Activated CD8-positive, alpha-beta memory T cell treated with anti-CD3 and anti-CD28 coated beads, Interleukin-2, amount 50 U/mL, for 24 hours (primary cell): ENCODE results near the gene RNGTT.
"Not testable (repeated sequence)": the region's sequence is repeated elsewhere in the genome, so short reads cannot be mapped to it uniquely, and the experiment has no call there.

ENCODE experiments used
- DNase-seq: peaks from one replicate; pipeline ENCODE4 v3.0.0-alpha.2; 2020; ENCODE audit errors: extremely low read depth

Gene RNGTT

DNA sequence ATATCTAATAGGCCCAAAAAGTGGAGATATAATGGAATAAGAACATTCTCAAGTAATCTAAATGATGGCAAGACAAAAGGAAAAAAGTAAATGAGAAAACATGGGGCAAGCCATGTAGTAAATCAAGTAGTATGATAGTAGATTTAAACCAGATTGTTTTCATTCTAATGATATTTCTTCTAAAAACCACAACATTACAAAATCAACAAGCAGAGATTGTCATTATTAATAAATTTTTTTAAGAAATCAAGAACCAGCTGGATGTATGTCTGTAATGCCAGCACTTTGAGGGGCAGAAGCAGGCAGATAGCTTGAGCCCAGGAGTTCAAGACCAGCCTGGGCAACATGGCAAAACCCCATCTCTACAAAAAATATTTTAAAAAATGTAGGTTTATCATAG, 155.0 kb downstream of the RNGTT start:
- no peak for DNase-seq

DNA sequence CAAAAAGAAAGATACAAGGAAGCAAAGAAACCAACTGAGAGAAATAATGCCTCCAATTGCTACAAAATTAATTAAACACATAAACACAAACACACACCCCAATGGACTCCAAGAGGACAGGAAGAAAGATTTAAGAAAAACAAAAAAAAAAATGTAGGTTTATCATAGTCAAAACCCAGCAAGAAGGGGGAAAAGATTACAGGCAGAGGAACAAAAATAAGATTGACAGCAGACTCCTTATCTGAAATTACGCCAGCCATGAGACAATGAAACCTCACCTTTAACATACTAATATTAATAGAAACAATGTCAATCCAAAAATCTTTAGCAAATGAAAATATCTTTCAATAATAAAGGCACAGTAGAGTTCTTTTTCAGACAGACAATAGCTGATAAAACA, 155.8 kb downstream of the RNGTT start:
- no peak for DNase-seq

DNA sequence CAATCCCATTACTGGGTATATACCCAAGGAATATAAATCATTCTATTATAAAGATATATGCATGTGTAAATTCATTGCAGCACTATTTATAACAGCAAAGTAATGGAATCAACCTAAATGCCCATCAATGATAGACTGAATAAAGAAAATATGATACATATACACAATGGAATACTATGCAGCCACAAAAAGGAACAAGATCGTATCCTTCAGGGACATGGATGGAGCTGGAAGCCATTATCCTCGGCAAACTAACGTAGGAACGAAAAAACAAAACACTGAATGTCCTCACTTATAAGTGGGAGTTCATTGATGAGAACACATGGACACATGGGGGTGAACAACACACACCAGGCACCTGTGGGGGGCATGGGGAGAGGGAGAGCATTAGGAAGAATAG, 156.7 kb downstream of the RNGTT start:
- DNase-seq, result no peak

DNA sequence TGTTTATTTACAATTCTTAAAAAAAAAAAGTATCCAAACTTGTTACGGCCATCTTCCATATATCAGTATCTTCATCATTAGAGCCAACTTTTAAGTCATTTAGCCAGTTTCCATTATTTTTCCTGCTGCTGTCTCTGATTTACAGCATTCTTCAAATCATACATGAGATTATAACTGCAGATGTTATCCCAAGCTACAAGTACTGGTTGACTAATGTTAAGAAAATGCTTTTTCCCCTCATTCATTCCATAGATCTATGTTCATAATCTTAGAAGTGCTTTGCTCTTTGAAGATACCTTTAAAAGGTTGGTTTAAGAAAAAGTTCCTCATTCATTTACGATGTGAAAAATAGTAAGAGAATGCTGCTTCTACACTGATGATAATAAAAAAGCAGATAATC, 158.7 kb downstream of the RNGTT start:
- no peak for DNase-seq

DNA sequence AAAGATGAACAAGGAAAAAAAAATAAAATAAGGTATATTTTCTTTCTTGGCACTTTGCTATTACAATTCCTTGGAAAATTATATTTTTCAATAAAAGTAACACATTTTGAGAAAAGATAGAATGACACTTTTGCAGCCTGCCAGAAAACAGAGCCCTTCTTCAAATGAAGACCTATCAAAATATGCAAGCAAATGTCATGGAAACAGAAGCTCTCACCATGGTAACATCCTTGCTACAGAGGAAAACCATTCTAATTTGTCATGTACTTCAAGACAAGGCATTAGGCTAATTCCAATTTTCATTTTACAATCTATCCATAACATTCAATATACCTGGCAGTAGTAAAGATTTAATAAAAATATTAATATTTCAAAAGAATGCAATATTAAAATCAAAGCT, 177.9 kb downstream of the RNGTT start:
- DNase-seq, result no peak

DNA sequence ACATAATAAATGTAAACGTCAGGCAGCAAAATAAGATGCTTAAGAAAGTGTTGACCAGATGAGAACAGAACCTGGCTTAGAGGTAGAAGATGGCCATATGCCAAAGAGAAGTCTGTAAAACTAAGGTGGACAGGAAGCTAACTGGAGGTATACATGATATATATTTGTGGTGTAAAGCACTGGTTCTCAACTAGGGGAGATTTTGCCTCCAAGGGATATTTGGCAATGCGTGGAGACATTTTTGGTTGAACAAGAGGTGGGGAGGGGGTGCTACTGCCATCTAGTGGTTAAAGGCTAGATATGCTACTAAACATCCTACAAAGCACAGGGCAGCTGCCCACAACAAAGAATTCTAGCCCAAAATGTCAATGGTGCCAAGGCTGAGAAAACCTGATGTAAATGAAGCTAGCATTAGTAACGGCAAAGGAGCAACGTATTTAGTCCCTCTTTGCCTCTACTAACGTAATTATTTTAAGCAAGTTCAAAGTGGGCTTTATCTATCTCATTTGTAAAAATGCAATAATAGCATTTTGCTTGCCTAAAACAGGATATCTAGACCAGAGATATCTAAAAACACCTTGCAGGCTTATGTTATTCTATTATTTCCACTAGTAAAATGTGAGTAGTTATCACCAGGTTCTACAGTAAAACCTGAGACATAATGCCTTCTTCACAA, 182.6 kb downstream of the RNGTT start:
- peak; percentile 1 for DNase-seq

DNA sequence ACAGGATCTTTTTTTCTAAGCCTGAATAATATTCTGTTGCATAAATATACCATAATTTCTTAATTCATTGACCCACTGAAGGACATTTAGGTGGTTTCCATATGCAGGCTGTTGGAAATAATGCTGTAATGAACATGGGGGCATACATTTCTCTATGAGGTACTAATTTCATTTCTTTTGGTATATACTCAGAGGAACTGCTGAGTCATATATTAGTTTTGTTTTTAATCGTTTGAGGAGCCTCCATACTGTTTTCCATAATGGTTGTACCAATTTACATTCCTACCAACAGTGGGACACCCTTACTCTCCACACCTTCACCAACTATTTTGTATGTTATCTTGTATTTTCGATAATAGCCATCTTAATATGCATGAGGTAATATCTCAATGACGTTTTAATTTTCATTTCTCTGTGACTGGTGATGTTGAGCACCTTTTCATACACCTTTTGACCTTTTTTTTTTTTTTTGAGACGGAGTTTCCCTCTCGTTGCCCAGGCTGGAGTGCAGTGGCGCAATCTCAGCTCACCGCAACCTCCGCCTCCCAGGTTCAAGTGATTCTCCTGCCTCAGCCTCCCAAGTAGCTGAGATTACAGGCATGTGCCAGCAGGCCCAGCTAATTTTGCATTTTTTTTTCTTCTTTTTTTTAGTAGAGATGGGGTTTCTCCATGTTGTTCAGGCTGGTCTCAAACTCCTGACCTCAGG, 187.4 kb downstream of the RNGTT start:
- no peak for DNase-seq

DNA sequence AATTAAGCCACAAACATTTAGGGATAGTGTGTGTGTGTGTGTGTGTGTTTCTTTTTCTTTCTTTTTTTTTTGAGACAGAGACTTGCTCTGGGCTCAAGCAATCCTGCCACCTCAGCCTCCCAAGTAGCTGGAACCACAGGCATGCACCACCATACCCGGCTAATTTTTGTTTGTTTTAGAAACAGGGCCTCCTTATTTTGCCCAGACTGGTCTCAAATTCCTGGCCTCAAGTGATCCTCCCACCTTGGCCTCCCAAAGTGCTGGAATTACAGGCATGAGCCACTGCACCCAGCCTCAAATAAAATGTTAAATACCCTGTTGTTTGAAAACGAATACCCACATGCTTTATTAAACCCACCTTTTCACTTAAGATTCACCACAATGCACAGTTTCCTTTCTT, 195.3 kb downstream of the RNGTT start:
- DNase-seq, result not testable (repeated sequence)

DNA sequence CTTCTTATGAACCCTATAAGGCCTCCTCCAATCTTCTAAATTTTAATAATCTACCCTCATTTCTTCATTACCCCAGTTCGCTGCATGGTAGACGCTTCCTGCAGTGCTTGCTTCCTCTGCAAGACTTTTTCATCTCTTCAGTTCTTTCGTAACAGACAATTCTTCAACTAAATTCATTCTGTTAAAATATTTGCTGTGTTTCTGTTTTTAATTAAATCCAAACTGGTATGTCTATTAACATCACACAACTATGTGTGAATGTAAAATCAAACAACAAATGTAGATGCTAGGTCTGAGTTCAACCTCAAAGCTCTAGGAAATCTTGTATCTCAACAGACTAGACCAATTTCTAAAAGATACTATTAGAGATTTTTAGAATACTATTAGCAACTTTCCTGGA, 199.3 kb downstream of the RNGTT start:
- DNase-seq, result no peak

DNA sequence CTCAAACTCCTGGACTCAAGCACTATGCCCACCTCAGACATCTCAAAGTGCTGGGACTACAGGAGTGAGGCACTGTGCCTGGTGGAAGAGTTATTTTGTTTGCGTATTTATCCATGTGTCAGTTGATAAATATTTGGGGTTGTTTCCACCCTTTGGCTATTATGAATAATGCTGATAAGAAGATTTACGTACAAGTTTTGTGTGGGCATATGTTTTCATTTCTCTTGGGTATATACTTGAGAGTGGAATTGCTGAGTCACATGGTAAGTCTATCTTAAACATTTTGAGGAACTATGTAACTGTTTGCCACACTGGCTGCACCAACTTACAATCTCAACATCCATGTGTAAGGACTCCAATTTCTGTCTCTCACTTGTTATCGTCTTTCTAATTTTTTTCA, 200.3 kb downstream of the RNGTT start:
- DNase-seq, result no peak

DNA sequence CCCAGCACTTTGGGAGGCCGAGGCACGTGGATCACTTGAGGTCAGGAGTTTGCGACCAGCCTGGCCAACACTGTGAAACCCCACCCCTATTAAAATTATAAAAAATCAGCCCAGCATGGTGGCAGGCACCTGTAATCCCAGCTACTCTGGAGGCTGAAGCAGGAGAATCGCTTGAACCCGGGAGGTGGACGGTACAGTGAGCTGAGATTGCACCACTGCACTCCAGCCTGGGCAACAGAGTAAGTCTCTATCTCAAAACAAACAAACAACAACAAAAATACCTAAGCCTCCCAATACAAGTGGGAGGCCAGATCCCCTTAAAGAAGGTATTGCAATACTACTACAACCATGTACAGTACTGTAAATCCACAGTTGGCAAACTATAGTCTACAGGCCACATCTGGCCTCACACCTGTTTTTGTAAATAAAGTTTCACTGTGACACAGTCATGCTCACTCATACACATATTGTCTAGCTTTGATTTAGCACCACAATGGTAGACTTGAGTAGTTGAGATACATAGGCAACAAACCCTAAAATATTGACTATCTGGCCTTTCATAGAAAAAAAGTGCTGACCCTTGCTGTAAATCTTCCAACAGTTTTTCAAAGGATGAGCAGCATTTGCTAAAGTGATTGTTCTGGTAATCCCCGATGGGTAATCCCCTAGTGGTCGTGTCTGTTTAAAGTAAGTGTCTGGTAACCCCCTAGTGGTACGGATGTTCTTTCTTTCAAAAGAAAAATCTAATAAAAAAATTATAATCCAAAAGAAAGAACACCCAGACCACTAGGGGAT, 202.0 kb downstream of the RNGTT start:
- DNase-seq, result no peak

DNA sequence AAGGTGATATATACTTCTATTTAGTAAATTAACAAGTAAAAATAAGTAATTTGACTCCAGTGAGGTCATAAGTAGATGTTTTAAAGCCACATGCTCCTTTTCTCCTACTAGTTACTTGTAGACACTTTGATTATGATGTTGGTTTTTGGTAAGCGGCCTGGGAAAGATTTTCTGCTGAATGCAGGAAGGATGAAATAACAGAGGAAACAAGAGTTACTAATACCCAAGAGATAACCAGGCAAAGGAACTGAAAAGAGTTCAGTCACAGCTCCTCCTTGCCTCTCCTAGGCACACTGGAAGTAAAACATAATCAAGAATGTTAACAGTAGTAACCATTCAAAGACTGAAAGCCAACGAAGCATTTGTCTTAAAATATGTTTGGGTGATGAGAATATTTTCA, 203.3 kb downstream of the RNGTT start:
- no peak for DNase-seq

DNA sequence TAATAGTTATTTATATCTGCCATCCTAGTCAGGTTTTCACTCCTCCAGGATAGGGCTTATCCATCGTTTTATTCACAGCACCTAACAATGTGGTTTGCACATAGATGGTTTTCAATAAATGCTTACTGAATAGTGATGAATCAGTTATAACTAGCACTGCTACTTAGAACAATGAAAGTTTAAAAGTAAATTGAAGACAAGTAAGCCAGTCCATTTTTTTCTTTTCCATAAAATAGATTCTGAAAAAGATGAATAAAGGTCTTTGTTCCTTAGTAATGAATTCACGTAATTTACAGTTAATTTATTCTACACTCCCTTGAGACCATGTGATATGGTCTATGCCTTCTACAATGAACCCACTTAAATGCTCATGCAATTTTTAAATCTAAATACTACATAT, 212.5 kb downstream of the RNGTT start:
- no peak for DNase-seq

DNA sequence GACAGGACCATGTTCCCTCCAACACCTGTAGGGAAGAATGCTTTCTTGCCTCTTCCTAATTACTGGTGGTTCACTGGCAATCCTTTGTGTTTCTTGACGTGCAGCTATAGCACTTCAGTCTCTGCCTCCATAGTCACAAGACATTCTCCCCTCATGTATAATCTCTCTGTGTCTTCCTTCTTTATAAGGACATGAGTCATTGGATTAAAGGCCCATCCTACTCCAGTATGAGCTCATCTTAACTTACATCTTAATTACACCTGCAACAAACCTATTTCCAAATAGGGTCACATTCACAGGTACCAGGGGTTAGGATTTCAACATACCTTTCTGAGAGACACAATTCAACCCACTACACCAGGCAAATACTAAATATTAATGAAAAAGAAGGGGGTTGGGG, 213.6 kb downstream of the RNGTT start:
- no peak for DNase-seq

DNA sequence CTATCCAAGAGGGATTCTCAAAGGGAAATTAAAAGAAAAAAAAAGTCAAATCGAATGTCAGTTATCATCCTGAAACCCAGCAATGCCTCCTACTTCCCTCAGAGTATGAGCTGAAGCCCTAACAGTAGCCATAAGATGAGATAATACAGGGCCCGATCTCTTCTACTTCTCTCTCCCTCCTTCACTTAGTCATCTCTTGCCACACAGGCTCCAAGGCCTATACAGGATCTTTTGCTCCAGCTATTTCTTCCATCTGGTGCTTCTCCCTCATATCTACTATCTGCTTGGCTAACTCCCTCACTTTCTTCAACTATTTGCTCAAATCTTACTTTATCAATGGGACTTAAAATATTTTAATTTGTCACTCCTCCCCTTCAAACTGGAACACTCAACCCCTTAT, 215.3 kb downstream of the RNGTT start:
- DNase-seq, result no peak

DNA sequence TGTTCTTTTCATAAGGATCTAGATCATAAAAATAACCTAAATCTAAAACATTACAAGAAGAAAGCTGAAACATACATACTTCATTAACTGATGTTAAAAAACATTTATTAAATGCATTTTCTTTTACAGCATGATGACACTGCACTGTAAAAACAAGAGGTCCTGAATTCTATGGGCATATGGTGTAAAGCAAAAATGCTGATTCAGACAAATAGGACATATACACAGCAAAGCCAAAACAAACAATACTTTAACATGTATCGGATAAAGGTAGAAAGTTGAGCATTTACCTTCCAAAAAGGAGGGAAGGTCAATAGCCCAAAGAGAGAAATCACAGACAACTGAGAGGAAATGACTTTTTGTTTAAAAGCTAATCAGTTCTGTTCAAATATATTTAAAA, 221.5 kb downstream of the RNGTT start:
- DNase-seq, result no peak

DNA sequence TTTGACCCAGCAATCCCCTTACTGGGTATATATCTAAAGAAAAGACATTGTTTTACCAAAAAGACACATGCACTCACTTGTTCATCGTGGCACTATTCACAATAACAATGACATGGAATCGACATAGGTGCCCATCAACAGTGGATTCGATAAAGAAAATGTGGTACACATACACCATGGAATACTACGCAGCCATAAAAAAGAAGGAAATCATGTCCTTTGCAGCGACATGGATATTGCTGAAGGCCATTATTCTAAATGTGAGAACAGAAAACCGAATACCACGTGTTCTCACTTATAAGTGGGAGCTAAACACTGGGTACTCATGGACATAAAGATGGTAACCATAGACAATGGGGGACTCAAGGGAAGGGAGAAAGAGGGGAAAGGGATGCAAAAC, 222.3 kb downstream of the RNGTT start:
- no peak for DNase-seq

DNA sequence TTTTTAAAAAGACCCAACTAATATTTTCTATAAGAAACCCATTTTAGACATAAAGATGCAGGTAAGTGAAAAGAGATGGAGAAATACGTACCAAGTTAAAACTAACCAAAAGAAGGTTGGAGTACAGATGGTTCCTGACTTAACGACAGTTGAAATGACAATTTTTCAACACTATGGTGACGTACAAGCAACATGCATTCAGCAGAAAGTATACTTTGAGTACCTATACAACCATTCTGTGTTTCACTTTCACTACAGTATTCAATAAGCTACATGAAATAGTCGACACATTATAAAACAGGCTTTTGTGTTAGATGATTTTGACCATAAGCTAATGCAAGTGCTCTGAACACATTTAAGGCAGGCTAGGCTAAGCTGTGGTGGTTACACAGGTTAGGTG, 228.9 kb downstream of the RNGTT start:
- DNase-seq, result no peak

DNA sequence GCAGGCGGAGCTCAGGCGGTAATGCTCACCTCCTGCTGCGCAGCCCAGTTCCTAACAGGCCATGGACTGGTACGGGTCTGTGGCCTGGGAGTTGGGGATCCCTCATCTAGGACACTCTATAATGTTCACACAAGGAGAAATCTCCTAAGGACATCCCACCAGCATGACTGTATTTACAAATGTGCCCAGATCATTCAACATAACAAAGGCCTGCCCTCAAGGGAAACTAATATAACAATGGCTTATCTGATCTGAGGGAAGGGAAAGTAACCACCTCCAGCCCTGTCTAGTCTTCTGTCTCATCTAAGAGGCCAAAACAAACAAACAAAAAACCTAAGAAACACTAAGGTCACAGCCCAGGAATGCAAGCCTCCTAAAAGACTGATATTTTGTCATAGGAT, 232.8 kb downstream of the RNGTT start:
- DNase-seq, result no peak

DNA sequence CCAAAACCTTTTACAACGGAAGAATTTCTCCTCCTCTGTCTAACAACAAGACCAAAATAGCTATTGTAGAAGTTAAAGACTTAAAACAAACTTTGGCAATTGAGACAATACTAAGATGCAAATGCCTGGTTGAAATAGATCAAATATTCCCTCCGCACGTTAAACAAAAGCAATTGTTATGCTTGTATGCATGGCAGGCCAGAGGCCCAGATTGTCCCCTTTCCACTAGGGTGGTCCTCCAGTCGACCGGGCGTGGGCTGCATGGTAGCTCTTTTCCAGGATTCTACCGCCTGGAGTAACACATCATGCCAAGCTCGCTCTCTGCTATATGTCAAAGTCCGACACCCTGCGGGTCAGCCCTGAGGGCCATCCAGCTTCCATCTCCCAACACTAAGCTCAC, 234.7 kb downstream of the RNGTT start:
- DNase-seq, result no peak

DNA sequence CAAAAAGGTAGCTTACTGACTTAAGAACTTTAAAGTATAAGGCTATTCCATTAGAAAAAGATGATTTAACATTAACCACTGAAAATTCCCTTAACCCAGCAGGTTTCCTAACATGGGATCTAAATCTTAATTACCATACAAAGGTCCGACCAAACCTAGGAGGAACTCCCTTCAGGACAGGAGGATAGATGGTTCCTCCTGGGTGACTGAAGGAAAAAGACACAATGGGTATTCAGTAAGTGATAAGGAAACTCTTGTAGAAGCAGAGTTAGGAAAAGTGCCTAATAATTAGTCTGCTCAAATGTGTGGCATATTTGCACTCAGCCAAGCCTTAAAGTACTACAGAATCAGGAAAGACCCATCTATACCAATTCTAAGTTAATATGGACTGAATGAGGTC, 237.0 kb downstream of the RNGTT start:
- not testable (repeated sequence) for DNase-seq

DNA sequence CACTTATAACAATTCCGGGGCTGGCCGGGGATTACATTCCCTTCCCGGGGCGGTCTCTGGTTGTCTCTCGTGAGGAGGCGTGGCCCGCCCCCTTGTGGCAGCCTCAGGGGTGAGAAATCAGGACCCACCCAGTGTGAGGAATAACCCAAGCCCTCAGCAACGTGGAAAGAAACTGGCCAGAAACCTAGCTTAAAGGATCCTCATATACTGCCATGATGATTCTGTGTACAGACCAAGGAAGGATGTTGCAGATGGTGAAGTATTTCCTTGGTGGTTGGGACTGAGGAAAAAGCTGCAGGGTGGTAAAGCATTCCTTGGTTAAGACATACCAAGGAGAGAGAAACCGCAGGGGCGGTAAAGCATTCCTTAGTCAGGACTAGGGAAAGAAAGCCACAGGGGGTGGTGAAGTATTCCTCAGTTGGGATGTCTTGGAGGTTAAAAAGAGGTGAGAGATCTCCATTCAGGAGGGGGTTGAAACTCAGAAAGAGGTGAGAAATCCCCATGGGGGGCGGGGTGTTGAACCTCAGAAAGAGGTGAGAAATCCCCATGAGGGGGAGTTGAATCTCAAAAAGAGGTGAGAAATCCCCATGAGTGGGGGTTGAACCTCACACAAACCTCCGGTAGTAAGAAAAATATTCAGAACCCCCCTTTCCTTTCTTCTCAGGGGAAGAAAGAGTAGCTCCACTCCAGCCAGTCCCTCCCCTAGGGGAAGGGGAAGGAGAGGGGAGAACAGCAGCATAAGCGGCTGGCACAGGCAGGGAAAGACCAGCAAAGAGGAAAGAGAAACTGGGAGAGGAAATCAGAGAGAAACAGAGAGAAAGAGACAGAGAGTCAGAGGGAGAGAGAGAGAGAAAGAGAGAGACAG, 238.1 kb downstream of the RNGTT start:
- no peak for DNase-seq
